HepG2 (cell line): ENCODE measurements around the gene GRIN3B. TPM values are rescaled to one million over a fixed set of nuclear protein-coding genes. Genes with fewer than 3 reads are reported as not detected.

Source experiments
- HNRNPLL ChIP-seq: fragments of 200-400 bp; formaldehyde crosslinking; IDR thresholded peaks from 2 replicates; pipeline ENCODE4 v1.6.1; 2017; ENCODE audit warnings: mild to moderate bottlenecking, low read depth, low read length; ENCODE audit not compliant: poor library complexity, severe bottlenecking
- KAT7 ChIP-seq: IDR thresholded peaks from 2 replicates; pipeline ENCODE4 v1.6.1; 2018; ENCODE audit warnings: borderline replicate concordance, missing compliant biosample characterization
- KAT8 ChIP-seq: IDR thresholded peaks from 2 replicates; pipeline ENCODE4 v1.6.1; 2016; ENCODE audit warnings: missing genetic modification reagents, missing compliant biosample characterization
- KDM6A ChIP-seq: IDR thresholded peaks from 2 replicates; pipeline ENCODE4 v1.6.1; 2016; ENCODE audit warnings: low read depth
- MAZ ChIP-seq, 2 experiments: sonication (generic) in 1 of 2; formaldehyde crosslinking in 1 of 2; IDR thresholded peaks; 2 replicates each; pipeline versions ENCODE4 v1.5.0 to v1.6.1; 2012 to 2020; ENCODE audit warnings: low read depth in 2 of 2, mild to moderate bottlenecking in 2 of 2, borderline replicate concordance in 1 of 2, improper control_type of control experiment in 1 of 2, low read length in 1 of 2, missing genetic modification reagents in 1 of 2, moderate library complexity in 1 of 2
- MIER2 ChIP-seq: IDR thresholded peaks from 2 replicates; pipeline ENCODE4 v1.6.1; 2016; ENCODE audit warnings: missing biosample characterization, missing genetic modification reagents
- NR1H2 ChIP-seq: sonication (generic); formaldehyde crosslinking; IDR thresholded peaks from 2 replicates; pipeline ENCODE4 v1.8.1; 2022; ENCODE audit warnings: low read depth, missing genetic modification reagents, borderline replicate concordance
- PAF1 ChIP-seq: IDR thresholded peaks from 2 replicates; pipeline ENCODE4 v1.6.1; 2016; ENCODE audit warnings: missing genetic modification reagents, missing compliant biosample characterization
- RELA ChIP-seq: sonication (generic); formaldehyde crosslinking; IDR thresholded peaks from 2 replicates; pipeline ENCODE4 v1.4.0; 2020; ENCODE audit warnings: missing genetic modification reagents
- RNF2 ChIP-seq: fragments of 450-650 bp; conservative IDR thresholded peaks from 2 replicates; pipeline ENCODE4 v1.6.1; 2016; ENCODE audit warnings: low read depth
- SNAI1 ChIP-seq: sonication (generic); formaldehyde crosslinking; IDR thresholded peaks from 2 replicates; pipeline ENCODE4 v1.5.0; 2020; ENCODE audit warnings: mild to moderate bottlenecking, missing genetic modification reagents, borderline replicate concordance
- STAG1 ChIP-seq: sonication (generic); formaldehyde crosslinking; IDR thresholded peaks from 2 replicates; pipeline ENCODE4 v1.4.0; 2020; ENCODE audit warnings: missing genetic modification reagents
- THAP11 ChIP-seq: IDR thresholded peaks from 2 replicates; pipeline ENCODE4 v1.6.1; 2016; ENCODE audit warnings: missing biosample characterization, missing genetic modification reagents
- ZFP41 ChIP-seq: sonication (generic); formaldehyde crosslinking; IDR thresholded peaks from 2 replicates; pipeline ENCODE4 v1.4.0; 2020; ENCODE audit warnings: mild to moderate bottlenecking, missing genetic modification reagents, borderline replicate concordance
- ZKSCAN8 ChIP-seq: IDR thresholded peaks from 2 replicates; pipeline ENCODE4 v1.6.1; 2016; ENCODE audit warnings: borderline replicate concordance, missing genetic modification reagents, missing compliant biosample characterization
- ZNF138 ChIP-seq: sonication (generic); formaldehyde crosslinking; IDR thresholded peaks from 2 replicates; pipeline ENCODE4 v1.5.0; 2020; ENCODE audit warnings: mild to moderate bottlenecking, low read depth, missing genetic modification reagents
- ZNF33B ChIP-seq: sonication (generic); formaldehyde crosslinking; IDR thresholded peaks from 2 replicates; pipeline ENCODE4 v1.5.1; 2020; ENCODE audit warnings: mild to moderate bottlenecking, missing genetic modification reagents
- ZNF343 ChIP-seq: sonication (generic); formaldehyde crosslinking; IDR thresholded peaks from 2 replicates; pipeline ENCODE4 v1.4.0; 2020; ENCODE audit warnings: mild to moderate bottlenecking, missing genetic modification reagents
- ZNF547 ChIP-seq: sonication (generic); formaldehyde crosslinking; IDR thresholded peaks from 2 replicates; pipeline ENCODE4 v1.5.1; 2020; ENCODE audit warnings: mild to moderate bottlenecking, missing genetic modification reagents
- ZNF572 ChIP-seq: sonication (generic); formaldehyde crosslinking; IDR thresholded peaks from 2 replicates; pipeline ENCODE4 v1.5.1; 2020; ENCODE audit warnings: mild to moderate bottlenecking, missing genetic modification reagents
- ZNF607 ChIP-seq: sonication (generic); formaldehyde crosslinking; IDR thresholded peaks from 2 replicates; pipeline ENCODE4 v1.5.1; 2020; ENCODE audit warnings: missing genetic modification reagents, mild to moderate bottlenecking, borderline replicate concordance
- ZNF788 ChIP-seq: sonication (generic); formaldehyde crosslinking; IDR thresholded peaks from 2 replicates; pipeline ENCODE4 v1.5.0; 2020; ENCODE audit warnings: mild to moderate bottlenecking, missing genetic modification reagents, borderline replicate concordance
- ZNF883 ChIP-seq: sonication (generic); formaldehyde crosslinking; IDR thresholded peaks from 2 replicates; pipeline ENCODE4 v1.5.1; 2020; ENCODE audit warnings: mild to moderate bottlenecking, missing genetic modification reagents; ENCODE audit errors: not compliant biosample characterization
- ZSCAN20 ChIP-seq: sonication (generic); formaldehyde crosslinking; IDR thresholded peaks from 2 replicates; pipeline ENCODE4 v1.4.0; 2020; ENCODE audit warnings: missing genetic modification reagents, mild to moderate bottlenecking, borderline replicate concordance
- ZSCAN22 ChIP-seq: sonication (generic); formaldehyde crosslinking; IDR thresholded peaks from 2 replicates; pipeline ENCODE4 v1.4.0; 2020; ENCODE audit warnings: mild to moderate bottlenecking, missing genetic modification reagents
- polyA plus RNA-seq, 8 experiments: library from polyadenylated mRNA; depleted of rRNA in 3 of 8; stranded (reverse) in 7 of 8; unstranded in 1 of 8; fragments of >200 nt; fragmentation: Illumina TruSeq in 4 of 8; extraction: Trizol in 4 of 8; gene quantifications; 2 replicates each; pipeline versions ENCODE4 v1.2.1 to v1.2.3, GENCODE V29; 2011 to 2016; ENCODE audit warnings: low read depth in 4 of 8, missing spikeins in 1 of 8, mixed read lengths in 1 of 8; ENCODE audit not compliant: insufficient read depth in 1 of 8
- total RNA-seq, 5 experiments: library from RNA; depleted of rRNA; stranded (reverse); fragments of >200 nt; fragmentation: Illumina TruSeq; extraction: Trizol; gene quantifications; 2 replicates each; pipeline ENCODE4 v1.2.3, GENCODE V29; 2016; ENCODE audit warnings: low read depth in 1 of 5
- TF ChIP-seq, protein P1 (sequence below): sonication (generic); formaldehyde crosslinking; IDR thresholded peaks from 2 replicates; pipeline ENCODE4 v1.8.0; 2022; ENCODE audit warnings: missing genetic modification reagents, mild to moderate bottlenecking, inconsistent platforms, borderline replicate concordance
- TF ChIP-seq, protein P2 (sequence below): sonication (generic); formaldehyde crosslinking; conservative IDR thresholded peaks from 2 replicates; pipeline ENCODE4 v1.4.0; 2020; ENCODE audit warnings: missing genetic modification reagents
- TF ChIP-seq, protein P3 (sequence below): sonication (generic); formaldehyde crosslinking; IDR thresholded peaks from 2 replicates; pipeline ENCODE4 v1.5.0; 2020; ENCODE audit warnings: missing genetic modification reagents

The GRIN3B gene
- total and polyA plus RNA-seq, 2 of the 13 experiments (the other 11 are each of a cell fraction or from before 2014, with no cell fraction given) = 0.07 to 0.20 TPM

DNA sequence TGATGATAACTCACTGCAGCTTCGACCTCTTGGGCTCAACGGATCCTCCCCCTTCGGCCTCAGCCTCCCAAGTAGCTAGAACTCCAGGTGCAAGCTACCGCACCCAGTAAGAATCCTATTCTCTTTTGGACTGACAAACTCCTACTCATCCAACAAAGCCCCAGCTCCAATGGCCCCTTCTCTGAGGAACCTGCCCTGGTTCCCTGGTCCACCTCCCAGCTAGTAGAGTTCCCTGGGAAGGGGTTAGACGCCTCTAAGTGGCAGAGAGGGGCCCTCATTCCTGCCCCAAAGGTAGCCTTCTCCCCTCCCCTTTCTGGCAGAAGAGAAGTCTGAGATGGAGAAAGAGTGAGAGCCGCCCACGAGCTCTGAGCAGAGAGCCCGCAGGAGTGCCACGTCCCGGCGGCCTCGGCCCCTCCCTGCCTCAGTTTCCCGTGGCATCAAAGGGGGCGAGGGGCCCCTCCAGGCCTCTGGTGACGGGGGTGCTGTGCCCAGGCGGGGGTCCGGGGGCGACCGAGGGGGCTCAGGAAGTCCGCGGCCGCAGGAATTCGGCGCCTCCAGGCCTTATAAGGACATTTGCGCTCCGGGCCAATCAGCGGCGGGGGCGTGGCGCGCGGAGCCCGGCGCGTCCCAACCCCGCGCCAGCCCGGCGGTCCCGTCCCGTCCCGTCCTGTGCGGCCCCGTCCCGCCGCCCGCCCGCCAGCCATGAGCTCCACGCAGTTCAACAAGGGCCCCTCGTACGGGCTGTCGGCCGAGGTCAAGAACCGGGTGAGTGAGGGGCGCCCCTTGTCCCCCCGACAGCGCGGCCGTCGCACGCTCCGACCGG lies 26.0 kb downstream of the GRIN3B start, which contains the start of gene CNN2 (continued):
- no peak for TF ChIP-seq ZNF33B (CRISPR knock-in tag)
- no peak for TF ChIP-seq KAT8
- TF ChIP-seq, protein P1, sequence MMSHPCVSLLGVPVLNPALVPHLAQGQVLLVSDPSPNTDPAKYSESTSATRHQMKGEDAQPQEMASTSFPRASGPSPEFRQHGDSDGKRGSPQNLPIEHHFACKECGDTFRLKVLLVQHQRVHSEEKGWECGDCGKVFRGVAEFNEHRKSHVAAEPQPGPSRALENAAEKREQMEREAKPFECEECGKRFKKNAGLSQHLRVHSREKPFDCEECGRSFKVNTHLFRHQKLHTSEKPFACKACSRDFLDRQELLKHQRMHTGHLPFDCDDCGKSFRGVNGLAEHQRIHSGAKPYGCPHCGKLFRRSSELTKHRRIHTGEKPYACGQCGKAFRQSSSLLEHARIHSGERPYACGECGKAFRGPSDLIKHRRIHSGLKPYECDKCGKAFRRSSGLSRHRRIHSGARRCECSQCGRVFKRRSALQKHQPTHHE = no peak
- TF ChIP-seq ZFP41 = no peak
- no peak for TF ChIP-seq MAZ (IDR thresholded peaks at IDR 0.05; ENCODE audit: borderline replicate concordance, low read depth, low read length)
- peak; percentile 81 for TF ChIP-seq MAZ (CRISPR knock-in tag; IDR thresholded peaks at IDR 0.05; ENCODE audit: low read depth)
- peak; percentile 26; the same call in 1 of the 2 replicates for TF ChIP-seq ZNF788 (CRISPR knock-in tag)
- no peak for TF ChIP-seq ZNF343 (CRISPR knock-in tag)
- no peak for TF ChIP-seq ZKSCAN8 (CRISPR knock-in tag)
- TF ChIP-seq, protein P2, sequence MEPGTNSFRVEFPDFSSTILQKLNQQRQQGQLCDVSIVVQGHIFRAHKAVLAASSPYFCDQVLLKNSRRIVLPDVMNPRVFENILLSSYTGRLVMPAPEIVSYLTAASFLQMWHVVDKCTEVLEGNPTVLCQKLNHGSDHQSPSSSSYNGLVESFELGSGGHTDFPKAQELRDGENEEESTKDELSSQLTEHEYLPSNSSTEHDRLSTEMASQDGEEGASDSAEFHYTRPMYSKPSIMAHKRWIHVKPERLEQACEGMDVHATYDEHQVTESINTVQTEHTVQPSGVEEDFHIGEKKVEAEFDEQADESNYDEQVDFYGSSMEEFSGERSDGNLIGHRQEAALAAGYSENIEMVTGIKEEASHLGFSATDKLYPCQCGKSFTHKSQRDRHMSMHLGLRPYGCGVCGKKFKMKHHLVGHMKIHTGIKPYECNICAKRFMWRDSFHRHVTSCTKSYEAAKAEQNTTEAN (CRISPR knock-in tag) = no peak
- no peak for TF ChIP-seq PAF1 (CRISPR knock-in tag)
- 0 out of 2 replicates have a peak, but pooled peaks have one; percentile 29 for TF ChIP-seq SNAI1 (CRISPR knock-in tag)
- TF ChIP-seq KDM6A (CRISPR knock-in tag) = no peak
- no peak for TF ChIP-seq RNF2
- no peak for TF ChIP-seq RELA (CRISPR knock-in tag)
- TF ChIP-seq MIER2 (CRISPR knock-in tag) = no peak
- no peak for TF ChIP-seq ZNF607
- no peak; the same call in 1 of the 2 replicates for TF ChIP-seq ZNF547 (CRISPR knock-in tag)
- peak; percentile 51 for TF ChIP-seq HNRNPLL
- no peak for TF ChIP-seq ZNF138 (CRISPR knock-in tag)
- no peak for TF ChIP-seq ZSCAN22 (CRISPR knock-in tag)
- no peak for TF ChIP-seq KAT7
- TF ChIP-seq ZNF883 (CRISPR knock-in tag) = peak; percentile 32
- TF ChIP-seq, protein P3, sequence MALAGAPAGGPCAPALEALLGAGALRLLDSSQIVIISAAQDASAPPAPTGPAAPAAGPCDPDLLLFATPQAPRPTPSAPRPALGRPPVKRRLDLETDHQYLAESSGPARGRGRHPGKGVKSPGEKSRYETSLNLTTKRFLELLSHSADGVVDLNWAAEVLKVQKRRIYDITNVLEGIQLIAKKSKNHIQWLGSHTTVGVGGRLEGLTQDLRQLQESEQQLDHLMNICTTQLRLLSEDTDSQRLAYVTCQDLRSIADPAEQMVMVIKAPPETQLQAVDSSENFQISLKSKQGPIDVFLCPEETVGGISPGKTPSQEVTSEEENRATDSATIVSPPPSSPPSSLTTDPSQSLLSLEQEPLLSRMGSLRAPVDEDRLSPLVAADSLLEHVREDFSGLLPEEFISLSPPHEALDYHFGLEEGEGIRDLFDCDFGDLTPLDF (CRISPR knock-in tag) = no peak
- no peak for TF ChIP-seq THAP11 (CRISPR knock-in tag)
- no peak for TF ChIP-seq STAG1 (CRISPR knock-in tag)
- no peak for TF ChIP-seq NR1H2 (CRISPR knock-in tag)
- no peak for TF ChIP-seq ZNF572 (CRISPR knock-in tag)
- 0 out of 2 replicates have a peak, but pooled peaks have one; percentile 7 for TF ChIP-seq ZSCAN20
